Bronchial epithelial cell (primary cell): Measurements from ENCODE around the gene HECW1. TPM values are rescaled to one million over a fixed set of nuclear protein-coding genes. Genes with fewer than 3 reads are reported as not detected.
A peak's percentile ranks its signal among the peaks of the same experiment; 100 is the strongest.
"Not testable (repeated sequence)": the region's sequence is repeated elsewhere in the genome, so short reads cannot be mapped to it uniquely, and the experiment has no call there.

Experiments used
- DNase-seq: peaks from one replicate; pipeline ENCODE4 v3.0.0-alpha.2; 2010; ENCODE audit warnings: low read depth
- FAIRE-seq: peaks from 2 replicates; lab custom pipeline; 2011; peaks lifted over from hg19 to GRCh38; lab: Jason Lieb, UNC
- H3K27me3 ChIP-seq: 2 replicates; pipeline ENCODE4 v1.5.1; 2011; ENCODE audit warnings: low read length; ENCODE audit not compliant: control insufficient read depth, insufficient read depth
- H3K36me3 ChIP-seq: 2 replicates; pipeline ENCODE4 v1.5.1; 2011; ENCODE audit warnings: low read length; ENCODE audit not compliant: control insufficient read depth, insufficient read depth
- H3K4me3 ChIP-seq: 2 replicates; pipeline ENCODE4 v1.5.1; 2011; ENCODE audit warnings: mild to moderate bottlenecking, low read depth, low read length, control low read depth
- total RNA-seq: library from RNA; depleted of rRNA; stranded (reverse); fragments of >200 nt; gene quantifications from 2 replicates; pipeline ENCODE4 v1.2.1, GENCODE V29; 2014
- TF ChIP-seq, protein P1 (sequence below): IDR thresholded peaks from 2 replicates; pipeline ENCODE4 v1.5.1; 2011; ENCODE audit warnings: mild to moderate bottlenecking, moderate library complexity, low read length, control low read depth, inconsistent platforms; ENCODE audit not compliant: insufficient read depth, severe bottlenecking

The HECW1 gene
- under 0.01 TPM in 1 of 2 replicates, not detected in the other for total RNA-seq

DNA sequence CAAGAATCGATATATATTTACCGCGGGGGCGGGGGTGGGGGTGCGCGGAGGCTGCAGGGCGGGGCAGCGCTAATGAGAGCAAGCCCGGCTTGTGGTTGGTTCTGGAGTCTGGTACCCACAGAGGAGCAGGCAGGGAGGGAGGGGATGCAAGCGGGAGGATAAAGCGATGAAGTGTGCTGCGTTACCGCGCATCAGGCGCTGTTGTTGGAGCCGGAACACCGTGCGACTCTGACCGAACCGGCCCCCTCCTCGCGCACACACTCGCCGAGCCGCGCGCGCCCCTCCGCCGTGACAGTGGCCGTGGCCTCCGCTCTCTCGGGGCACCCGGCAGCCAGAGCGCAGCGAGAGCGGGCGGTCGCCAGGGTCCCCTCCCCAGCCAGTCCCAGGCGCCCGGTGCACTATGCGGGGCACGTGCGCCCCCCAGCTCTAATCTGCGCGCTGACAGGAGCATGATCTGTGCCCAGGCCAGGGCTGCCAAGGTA, at the start of gene HECW1:
TSS of gene HECW1 (plus strand) at position 189 of the 482 bp plus-strand sequence. CDS start 131,259 bp downstream, outside the sequence.
- TF ChIP-seq, protein P1, sequence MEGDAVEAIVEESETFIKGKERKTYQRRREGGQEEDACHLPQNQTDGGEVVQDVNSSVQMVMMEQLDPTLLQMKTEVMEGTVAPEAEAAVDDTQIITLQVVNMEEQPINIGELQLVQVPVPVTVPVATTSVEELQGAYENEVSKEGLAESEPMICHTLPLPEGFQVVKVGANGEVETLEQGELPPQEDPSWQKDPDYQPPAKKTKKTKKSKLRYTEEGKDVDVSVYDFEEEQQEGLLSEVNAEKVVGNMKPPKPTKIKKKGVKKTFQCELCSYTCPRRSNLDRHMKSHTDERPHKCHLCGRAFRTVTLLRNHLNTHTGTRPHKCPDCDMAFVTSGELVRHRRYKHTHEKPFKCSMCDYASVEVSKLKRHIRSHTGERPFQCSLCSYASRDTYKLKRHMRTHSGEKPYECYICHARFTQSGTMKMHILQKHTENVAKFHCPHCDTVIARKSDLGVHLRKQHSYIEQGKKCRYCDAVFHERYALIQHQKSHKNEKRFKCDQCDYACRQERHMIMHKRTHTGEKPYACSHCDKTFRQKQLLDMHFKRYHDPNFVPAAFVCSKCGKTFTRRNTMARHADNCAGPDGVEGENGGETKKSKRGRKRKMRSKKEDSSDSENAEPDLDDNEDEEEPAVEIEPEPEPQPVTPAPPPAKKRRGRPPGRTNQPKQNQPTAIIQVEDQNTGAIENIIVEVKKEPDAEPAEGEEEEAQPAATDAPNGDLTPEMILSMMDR = no peak
- Histone ChIP-seq H3K4me3 (no peak within 1 kb of the TSS), H3K36me3 (no peaks in the 10 kb centered on the region), H3K27me3 (peaks cover 39% of the 10 kb centered on the region)
- DNase-seq (no peak), FAIRE-seq (no peak)

DNA sequence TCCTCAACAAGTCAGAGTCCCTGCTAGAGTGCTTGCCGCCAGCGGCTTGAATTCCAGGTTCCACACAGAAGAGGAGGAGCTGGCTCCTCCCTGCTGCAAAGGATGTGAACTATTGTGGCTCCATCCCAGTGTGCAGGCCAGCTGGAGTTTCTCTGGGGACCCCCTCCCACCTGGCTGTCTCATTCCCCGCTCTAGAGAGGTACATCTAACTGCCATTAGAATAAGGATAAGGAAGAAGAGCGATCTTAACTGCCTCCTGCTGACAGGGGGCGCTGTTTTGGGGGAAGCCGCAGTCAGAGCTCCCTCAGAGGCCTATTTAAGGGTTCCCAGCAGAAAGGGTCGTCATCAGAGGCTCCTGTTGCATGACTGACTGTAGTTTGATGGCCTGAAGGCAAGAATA, 40.8 kb upstream of the HECW1 start:
- TF ChIP-seq, protein P1 = peak; percentile 41
- Histone ChIP-seq H3K27me3 (peaks cover 2% of the 10 kb centered on the region), H3K4me3 (no peak overlapping the region), H3K36me3 (no peaks in the 10 kb centered on the region)
- DNase-seq = no peak
- no peak for FAIRE-seq

- no peak for FAIRE-seq
Observed at GRCh38 chr7:43072530-43072929, 39.9 kb upstream of the HECW1 start.

DNA sequence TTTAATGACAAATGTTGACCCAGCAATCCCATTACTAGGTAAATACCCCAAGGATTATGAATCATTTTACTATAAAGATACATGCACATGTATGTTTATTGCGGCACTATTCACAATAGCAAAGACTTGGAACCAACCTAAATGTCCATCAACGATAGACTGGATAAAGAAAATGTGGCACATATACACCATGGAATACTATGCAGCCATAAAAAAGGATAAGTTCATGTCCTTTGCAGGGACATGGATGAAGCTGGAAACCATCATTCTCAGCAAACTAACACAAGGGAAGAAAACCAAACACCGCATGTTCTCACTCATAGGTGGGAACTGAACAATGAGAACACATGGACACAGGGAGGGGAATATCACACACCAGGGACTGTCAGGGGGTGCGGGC, 38.6 kb upstream of the HECW1 start:
- FAIRE-seq, H3K27me3 ChIP-seq, DNase-seq, H3K4me3 ChIP-seq, H3K36me3 ChIP-seq: not testable (repeated sequence)

More at GRCh38 chr7:43072530-43072929, 39.9 kb upstream of the HECW1 start:
- no peak for DNase-seq
- no peak overlapping the region for H3K4me3 ChIP-seq
- H3K36me3 ChIP-seq = no peaks in the 10 kb centered on the region
- peaks cover 2% of the 10 kb centered on the region for H3K27me3 ChIP-seq
- TF ChIP-seq, protein P1 = no peak

DNA sequence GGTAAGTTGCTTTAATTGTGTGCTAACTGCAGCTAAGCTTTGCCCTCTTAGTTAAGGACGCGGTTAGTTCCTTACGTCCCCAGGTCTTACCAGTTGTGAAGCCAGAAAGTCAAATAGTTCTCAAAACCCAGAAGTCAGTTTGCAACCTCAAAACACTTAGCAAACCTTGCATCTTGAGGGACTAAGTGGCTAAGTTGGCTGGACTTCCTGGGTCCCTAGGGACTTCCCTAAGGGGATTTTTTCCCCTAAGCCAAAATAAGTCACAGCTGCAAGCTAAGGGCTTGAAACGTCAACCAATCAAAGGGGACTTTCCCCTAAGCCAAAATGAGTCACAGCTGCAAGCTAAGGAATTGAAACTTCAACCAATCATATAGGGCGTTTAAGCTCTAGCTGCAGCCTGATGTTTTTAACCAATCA, 36.2 kb upstream of the HECW1 start:
- no peak overlapping the region for H3K4me3 ChIP-seq
- DNase-seq = peak; percentile 11
- H3K27me3 ChIP-seq = peaks cover 2% of the 10 kb centered on the region
- no peak for FAIRE-seq
- H3K36me3 ChIP-seq = no peaks in the 10 kb centered on the region
- TF ChIP-seq, protein P1 = no peak

DNA sequence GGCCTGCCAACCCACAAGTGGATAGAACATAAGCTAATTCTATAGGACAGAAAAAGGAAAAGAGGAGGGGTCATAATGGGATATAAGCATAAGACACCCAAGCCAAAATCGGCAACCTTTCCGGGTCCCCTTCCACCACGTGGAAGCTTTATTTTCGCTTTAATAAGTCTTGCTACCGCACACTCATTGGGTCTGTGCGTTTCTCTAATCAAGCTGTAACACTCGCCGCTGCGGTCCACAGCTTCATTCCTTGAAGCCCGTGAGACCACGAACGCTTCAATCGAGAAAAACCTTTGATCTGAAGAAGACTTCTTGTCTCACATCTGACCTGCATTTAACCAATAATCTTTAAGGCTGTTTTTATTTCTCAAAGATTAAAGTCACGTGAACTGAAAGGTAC, 35.8 kb upstream of the HECW1 start:
- Histone ChIP-seq H3K4me3 (no peak overlapping the region), H3K36me3 (no peaks in the 10 kb centered on the region), H3K27me3 (peaks cover 2% of the 10 kb centered on the region)
- FAIRE-seq (no peak), DNase-seq (no peak)
- TF ChIP-seq, protein P1 = no peak
